Measurements from ENCODE around the gene VWA7.

- TF ChIP-seq CTCF (IDR thresholded peaks at IDR 0.05) (no peak), POLR2A (IDR thresholded peaks at IDR 0.05) (no peak), POLR2AphosphoS5 (IDR thresholded peaks at IDR 0.05; ENCODE audit: insufficient read depth in 1 of 2, low read depth in 1 of 2) (no peak)
Measured at GRCh38 chr6:31765559-31765909, 11.6 kb downstream of the VWA7 start.
